PC-9 (cell line): Measurements from ENCODE around the gene DCLK2.

Source experiments
- EZH2 ChIP-seq: fragments of 200-600 bp; sonication (generic); IDR thresholded peaks from 2 replicates; pipeline ENCODE4 v1.8.0; 2017; ENCODE audit warnings: antibody characterized with exemption, low read depth
- TF ChIP-seq, protein P1 (sequence below): fragments of 200-600 bp; sonication (generic); conservative IDR thresholded peaks from 2 replicates; pipeline ENCODE4 v1.6.1; 2017; ENCODE audit warnings: mixed run types, antibody characterized with exemption, mild to moderate bottlenecking, moderate library complexity

DNA sequence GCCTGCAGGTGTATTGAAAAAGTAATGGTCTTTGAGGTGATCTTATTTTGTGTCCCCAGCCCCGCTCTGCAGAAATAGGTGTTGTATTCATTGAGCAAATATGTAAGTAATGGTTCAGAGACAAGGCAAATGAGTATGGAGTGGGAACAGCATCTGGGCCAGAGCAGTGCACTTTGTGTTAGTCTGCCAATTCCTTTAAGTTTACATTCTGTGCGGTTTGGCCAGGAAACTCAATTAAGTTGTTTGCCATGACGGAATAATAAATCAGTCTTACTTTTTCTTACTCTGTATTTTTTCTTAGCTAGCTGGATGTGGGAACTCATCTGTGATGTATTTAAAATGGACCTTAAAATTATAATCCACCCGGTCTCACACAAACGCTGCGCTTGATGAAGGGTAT, 12.6 kb downstream of the DCLK2 start:
- TF ChIP-seq, protein P1, sequence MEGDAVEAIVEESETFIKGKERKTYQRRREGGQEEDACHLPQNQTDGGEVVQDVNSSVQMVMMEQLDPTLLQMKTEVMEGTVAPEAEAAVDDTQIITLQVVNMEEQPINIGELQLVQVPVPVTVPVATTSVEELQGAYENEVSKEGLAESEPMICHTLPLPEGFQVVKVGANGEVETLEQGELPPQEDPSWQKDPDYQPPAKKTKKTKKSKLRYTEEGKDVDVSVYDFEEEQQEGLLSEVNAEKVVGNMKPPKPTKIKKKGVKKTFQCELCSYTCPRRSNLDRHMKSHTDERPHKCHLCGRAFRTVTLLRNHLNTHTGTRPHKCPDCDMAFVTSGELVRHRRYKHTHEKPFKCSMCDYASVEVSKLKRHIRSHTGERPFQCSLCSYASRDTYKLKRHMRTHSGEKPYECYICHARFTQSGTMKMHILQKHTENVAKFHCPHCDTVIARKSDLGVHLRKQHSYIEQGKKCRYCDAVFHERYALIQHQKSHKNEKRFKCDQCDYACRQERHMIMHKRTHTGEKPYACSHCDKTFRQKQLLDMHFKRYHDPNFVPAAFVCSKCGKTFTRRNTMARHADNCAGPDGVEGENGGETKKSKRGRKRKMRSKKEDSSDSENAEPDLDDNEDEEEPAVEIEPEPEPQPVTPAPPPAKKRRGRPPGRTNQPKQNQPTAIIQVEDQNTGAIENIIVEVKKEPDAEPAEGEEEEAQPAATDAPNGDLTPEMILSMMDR: no peak
- TF ChIP-seq EZH2: no peak
